ENCODE results near the gene TAC3. TPM values are rescaled to one million over a fixed set of nuclear protein-coding genes. Genes with fewer than 3 reads are reported as not detected.

TAC3 gene
- total RNA-seq, 1 donor from 2014 or later: 1.3 TPM

DNA sequence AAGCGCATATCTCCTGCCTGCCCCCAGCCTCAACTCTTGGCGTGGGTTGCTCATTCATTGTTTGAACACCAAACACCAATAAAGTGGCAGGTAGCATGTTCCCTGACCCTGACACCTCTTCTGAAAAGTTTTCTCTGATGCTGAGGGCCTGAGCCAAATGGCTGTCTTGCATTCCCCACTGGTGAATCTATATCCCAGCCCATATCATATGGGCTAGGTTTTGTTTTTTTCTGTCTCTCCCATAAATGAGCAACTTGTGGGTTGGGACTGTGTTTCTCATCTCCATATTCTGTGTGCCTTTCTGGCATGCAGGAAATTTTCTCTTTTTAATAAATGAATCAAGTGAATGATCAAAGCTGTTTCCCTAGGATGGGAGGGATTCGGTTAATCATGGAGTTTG lies 28.6 kb upstream of the TAC3 start:
- DNase-seq (ENCODE audit: low read depth): no peak

DNA sequence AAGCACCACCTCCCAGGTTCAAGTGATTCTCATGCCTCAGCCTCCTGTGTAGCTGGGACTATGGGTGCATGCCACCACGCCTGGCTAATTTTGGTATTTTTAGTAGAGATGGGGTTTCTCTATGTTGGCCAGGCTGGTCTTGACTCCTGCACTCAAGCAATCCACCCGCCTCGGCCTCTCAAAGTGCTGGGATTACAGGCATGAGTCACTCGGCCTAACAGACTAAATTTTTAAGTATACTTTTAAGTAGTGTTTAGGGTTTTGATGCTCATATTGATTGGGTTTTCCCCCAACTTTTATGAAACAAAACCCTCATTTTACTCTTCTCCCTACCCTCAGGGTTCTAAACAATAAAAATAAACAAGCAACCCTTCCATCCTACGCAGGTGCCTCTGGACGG lies 28.1 kb upstream of the TAC3 start:
- Histone ChIP-seq H3K27me3 (ENCODE audit: insufficient read depth, low read length) (peaks cover 36% of the 10 kb centered on the region), H3K4me2 (ENCODE audit: low read length) (no peak overlapping the region), H4K20me1 (ENCODE audit: insufficient read depth, low read length) (no peaks in the 10 kb centered on the region), H3K36me3 (ENCODE audit: insufficient read depth, low read length) (no peaks in the 10 kb centered on the region), H2AFZ (ENCODE audit: low read depth, low read length) (no peak overlapping the region), H3K9me3 (ENCODE audit: insufficient read depth, low read depth, low read length) (no peaks in the 10 kb centered on the region), H3K79me2 (ENCODE audit: insufficient read depth, low read length) (no peaks in the 10 kb centered on the region), H3K27ac (ENCODE audit: low read depth, low read length) (no peak overlapping the region), H3K4me1 (ENCODE audit: insufficient read depth, low read length) (no peaks in the 10 kb centered on the region), H3K9ac (ENCODE audit: low read length) (no peak overlapping the region), H3K4me3 (ENCODE audit: insufficient read depth, low read depth, low read length) (no peak overlapping the region)
- no peak overlapping the region for H3K27ac Mint-ChIP-seq (ENCODE audit: unreplicated experiment)
- no peak overlapping the region for H3K4me3 Mint-ChIP-seq (ENCODE audit: unreplicated experiment)
- DNase-seq (ENCODE audit: low read depth) (no peak), FAIRE-seq (no peak)
- TF ChIP-seq, protein P1, sequence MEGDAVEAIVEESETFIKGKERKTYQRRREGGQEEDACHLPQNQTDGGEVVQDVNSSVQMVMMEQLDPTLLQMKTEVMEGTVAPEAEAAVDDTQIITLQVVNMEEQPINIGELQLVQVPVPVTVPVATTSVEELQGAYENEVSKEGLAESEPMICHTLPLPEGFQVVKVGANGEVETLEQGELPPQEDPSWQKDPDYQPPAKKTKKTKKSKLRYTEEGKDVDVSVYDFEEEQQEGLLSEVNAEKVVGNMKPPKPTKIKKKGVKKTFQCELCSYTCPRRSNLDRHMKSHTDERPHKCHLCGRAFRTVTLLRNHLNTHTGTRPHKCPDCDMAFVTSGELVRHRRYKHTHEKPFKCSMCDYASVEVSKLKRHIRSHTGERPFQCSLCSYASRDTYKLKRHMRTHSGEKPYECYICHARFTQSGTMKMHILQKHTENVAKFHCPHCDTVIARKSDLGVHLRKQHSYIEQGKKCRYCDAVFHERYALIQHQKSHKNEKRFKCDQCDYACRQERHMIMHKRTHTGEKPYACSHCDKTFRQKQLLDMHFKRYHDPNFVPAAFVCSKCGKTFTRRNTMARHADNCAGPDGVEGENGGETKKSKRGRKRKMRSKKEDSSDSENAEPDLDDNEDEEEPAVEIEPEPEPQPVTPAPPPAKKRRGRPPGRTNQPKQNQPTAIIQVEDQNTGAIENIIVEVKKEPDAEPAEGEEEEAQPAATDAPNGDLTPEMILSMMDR (IDR thresholded peaks at IDR 0.05; ENCODE audit: insufficient read depth, low read depth, low read length): no peak
- no peak for TF ChIP-seq EZH2 (IDR thresholded peaks at IDR 0.05; ENCODE audit: insufficient read depth, low read length)
- peaks cover 3% of the 10 kb centered on the region for H3K9me3 Mint-ChIP-seq (ENCODE audit: unreplicated experiment)
- H3K4me1 Mint-ChIP-seq (ENCODE audit: low read depth, unreplicated experiment): peaks cover 4% of the 10 kb centered on the region
- H3K36me3 Mint-ChIP-seq (ENCODE audit: low read depth, unreplicated experiment): peaks cover 1% of the 10 kb centered on the region
- peaks cover 47% of the 10 kb centered on the region for H3K27me3 Mint-ChIP-seq (ENCODE audit: low read depth, unreplicated experiment)

More for the DNA sequence above, 28.6 kb upstream of the TAC3 start:
- no peaks in the 10 kb centered on the region for H3K9me3 ChIP-seq (ENCODE audit: insufficient read depth, low read depth, low read length)
- H3K4me2 ChIP-seq (ENCODE audit: low read length): no peak overlapping the region
- no peaks in the 10 kb centered on the region for H3K4me1 ChIP-seq (ENCODE audit: insufficient read depth, low read length)
- peaks cover 36% of the 10 kb centered on the region for H3K27me3 ChIP-seq (ENCODE audit: insufficient read depth, low read length)
- no peaks in the 10 kb centered on the region for H3K79me2 ChIP-seq (ENCODE audit: insufficient read depth, low read length)
- no peak overlapping the region for H2AFZ ChIP-seq (ENCODE audit: low read depth, low read length)
- H3K36me3 Mint-ChIP-seq (ENCODE audit: low read depth, unreplicated experiment): peaks cover 1% of the 10 kb centered on the region
- H3K36me3 ChIP-seq (ENCODE audit: insufficient read depth, low read length): no peaks in the 10 kb centered on the region
- H3K4me3 ChIP-seq (ENCODE audit: insufficient read depth, low read depth, low read length): no peak overlapping the region
- H3K9me3 Mint-ChIP-seq (ENCODE audit: unreplicated experiment): peaks cover 3% of the 10 kb centered on the region
- no peak overlapping the region for H3K4me3 Mint-ChIP-seq (ENCODE audit: unreplicated experiment)
- no peak for FAIRE-seq
- TF ChIP-seq, protein P1 (IDR thresholded peaks at IDR 0.05; ENCODE audit: insufficient read depth, low read depth, low read length): no peak
- no peak for TF ChIP-seq EZH2 (IDR thresholded peaks at IDR 0.05; ENCODE audit: insufficient read depth, low read length)
- H3K27ac ChIP-seq (ENCODE audit: low read depth, low read length): no peak overlapping the region
- peaks cover 48% of the 10 kb centered on the region for H3K27me3 Mint-ChIP-seq (ENCODE audit: low read depth, unreplicated experiment)
- no peak overlapping the region for H3K9ac ChIP-seq (ENCODE audit: low read length)
- no peaks in the 10 kb centered on the region for H4K20me1 ChIP-seq (ENCODE audit: insufficient read depth, low read length)
- peaks cover 4% of the 10 kb centered on the region for H3K4me1 Mint-ChIP-seq (ENCODE audit: low read depth, unreplicated experiment)
- no peak overlapping the region for H3K27ac Mint-ChIP-seq (ENCODE audit: unreplicated experiment)

DNA sequence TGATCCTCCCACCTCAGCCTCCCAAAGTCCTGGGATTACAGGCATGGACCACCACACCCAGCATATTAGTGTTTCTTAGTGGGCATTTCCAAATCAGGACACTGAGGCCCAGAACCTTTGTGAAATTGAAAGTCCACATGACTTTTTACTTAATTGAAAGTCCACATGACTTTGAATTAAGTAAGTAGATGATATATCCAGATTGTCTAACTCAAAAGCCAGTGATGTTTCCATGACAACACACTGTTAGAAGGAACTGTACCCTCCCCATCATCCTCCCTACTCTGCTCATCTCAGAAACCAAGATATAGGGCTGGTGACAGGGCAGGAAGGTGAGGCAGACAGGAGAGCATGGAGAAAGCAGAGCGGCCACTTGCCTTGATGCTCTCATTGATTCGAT lies 26.4 kb upstream of the TAC3 start:
- Histone ChIP-seq H3K9ac (ENCODE audit: low read length) (no peak overlapping the region), H3K9me3 (ENCODE audit: insufficient read depth, low read depth, low read length) (no peaks in the 10 kb centered on the region), H3K27ac (ENCODE audit: low read depth, low read length) (no peak overlapping the region), H3K4me2 (ENCODE audit: low read length) (no peak overlapping the region), H3K36me3 (ENCODE audit: insufficient read depth, low read length) (no peaks in the 10 kb centered on the region), H3K27me3 (ENCODE audit: insufficient read depth, low read length) (peaks cover 36% of the 10 kb centered on the region), H2AFZ (ENCODE audit: low read depth, low read length) (no peak overlapping the region), H3K4me3 (ENCODE audit: insufficient read depth, low read depth, low read length) (no peak overlapping the region), H3K4me1 (ENCODE audit: insufficient read depth, low read length) (no peaks in the 10 kb centered on the region), H4K20me1 (ENCODE audit: insufficient read depth, low read length) (no peaks in the 10 kb centered on the region), H3K79me2 (ENCODE audit: insufficient read depth, low read length) (no peaks in the 10 kb centered on the region)
- peaks cover 59% of the 10 kb centered on the region for H3K27me3 Mint-ChIP-seq (ENCODE audit: low read depth, unreplicated experiment)
- H3K4me3 Mint-ChIP-seq (ENCODE audit: unreplicated experiment): no peak overlapping the region
- TF ChIP-seq EZH2 (IDR thresholded peaks at IDR 0.05; ENCODE audit: insufficient read depth, low read length): no peak
- TF ChIP-seq, protein P1 (IDR thresholded peaks at IDR 0.05; ENCODE audit: insufficient read depth, low read depth, low read length): no peak
- H3K4me1 Mint-ChIP-seq (ENCODE audit: low read depth, unreplicated experiment): no peaks in the 10 kb centered on the region
- DNase-seq (ENCODE audit: low read depth) (no peak), FAIRE-seq (no peak)
- no peaks in the 10 kb centered on the region for H3K36me3 Mint-ChIP-seq (ENCODE audit: low read depth, unreplicated experiment)
- H3K9me3 Mint-ChIP-seq (ENCODE audit: unreplicated experiment): peaks cover 3% of the 10 kb centered on the region
- no peak overlapping the region for H3K27ac Mint-ChIP-seq (ENCODE audit: unreplicated experiment)
